Stomach (tissue), 9 donors: ENCODE measurements around the gene RRAS2. TPM values are rescaled to one million over a fixed set of nuclear protein-coding genes. Genes with fewer than 3 reads are reported as not detected.

Experiments used
- DNase-seq, 2 donors: peaks; one replicate each; pipeline versions ENCODE4 v3.0.0 to v3.0.0-alpha.2; 2013 to 2019
- H3K27ac ChIP-seq, 5 donors: fragments of 200-600 bp in 4 of 5; sonication (generic) in 4 of 5; one replicate each; pipeline ENCODE4 v1.5.1; 2013 to 2019; ENCODE audit warnings: mild to moderate bottlenecking in 1 of 5, moderate library complexity in 1 of 5
- H3K27me3 ChIP-seq, 3 donors: fragments of 200-600 bp; sonication (generic); one replicate each; pipeline ENCODE4 v1.5.1; 2017 to 2019; ENCODE audit warnings: mixed run types in 1 of 3
- H3K36me3 ChIP-seq, 4 donors: fragments of 200-600 bp; sonication (generic); 1 replicate in 3 of 4; 2 replicates in 1 of 4; pipeline ENCODE4 v1.5.1; 2016 to 2019
- H3K4me1 ChIP-seq, 4 donors: fragments of 200-600 bp; sonication (generic); one replicate each; pipeline ENCODE4 v1.5.1; 2016 to 2019
- H3K4me3 ChIP-seq, 4 donors: fragments of 200-600 bp; sonication (generic) in 3 of 4; one replicate each; pipeline ENCODE4 v1.5.1; 2016 to 2019; ENCODE audit warnings: mild to moderate bottlenecking in 1 of 4
- H3K9me3 ChIP-seq, 4 donors: fragments of 200-600 bp; sonication (generic); one replicate each; pipeline ENCODE4 v1.5.1; 2016 to 2019
- EP300 ChIP-seq: sonication (generic); formaldehyde crosslinking; IDR thresholded peaks from one replicate; pipeline ENCODE4 v1.6.1; 2017; ENCODE audit warnings: antibody characterized with exemption
- POLR2A ChIP-seq, 4 donors: fragments of 450-650 bp; IDR thresholded peaks; one replicate each; pipeline ENCODE4 v1.6.1; 2016; ENCODE audit warnings: antibody characterized with exemption in 4 of 4, control low read depth in 2 of 4, mild to moderate bottlenecking in 1 of 4, moderate library complexity in 1 of 4
- POLR2AphosphoS5 ChIP-seq, 3 donors: sonication (generic); formaldehyde crosslinking; IDR thresholded peaks; one replicate each; pipeline ENCODE4 v1.6.1; 2016; ENCODE audit warnings: antibody characterized with exemption in 3 of 3
- WGBS, 5 donors: extraction: QIAGEN DNeasy Blood & Tissue Kit in 3 of 5; methylation state at CpG; one replicate each; pipeline versions ENCODE4 v1.1.5 to v1.1.7; 2013 to 2018; 5-methylcytosine and 5-hydroxymethylcytosine counted together
- intact Hi-C: fragments of 100-400 bp; cut with DNase I; formaldehyde crosslinking; loops from one replicate; pipeline ENCODE4 v1.15.1; 2023; ENCODE audit warnings: low total_unique reads
- polyA plus RNA-seq, 3 donors: library from polyadenylated mRNA; stranded (reverse); fragments of 200-250 nt; gene quantifications; one replicate each; pipeline ENCODE4 v1.2.3, GENCODE V29; 2013
- total RNA-seq, 5 donors: library from RNA; depleted of rRNA; stranded (reverse); fragments of >200 nt; gene quantifications; one replicate each; pipeline versions ENCODE4 v1.1.0 to v1.2.3, GENCODE V29; 2014 to 2016
- TF ChIP-seq, protein P1 (sequence below), 7 experiments: fragments of 450-650 bp in 4 of 7; fragments of 200-600 bp in 3 of 7; sonication (generic) in 3 of 7; IDR thresholded peaks; one replicate each; pipeline ENCODE4 v1.5.1; 2016 to 2019; ENCODE audit warnings: antibody characterized with exemption in 7 of 7, control low read depth in 2 of 7, mild to moderate bottlenecking in 1 of 7
- donor health status: healthy with polysubstance abuse.
- donor health status: Bipolar disorder and iron deficiency.
- donor health status: healthy.

The RRAS2 gene
- total and polyA plus RNA-seq, 8 donors, result 1.2 to 65.0 (median 19.3) TPM

DNA sequence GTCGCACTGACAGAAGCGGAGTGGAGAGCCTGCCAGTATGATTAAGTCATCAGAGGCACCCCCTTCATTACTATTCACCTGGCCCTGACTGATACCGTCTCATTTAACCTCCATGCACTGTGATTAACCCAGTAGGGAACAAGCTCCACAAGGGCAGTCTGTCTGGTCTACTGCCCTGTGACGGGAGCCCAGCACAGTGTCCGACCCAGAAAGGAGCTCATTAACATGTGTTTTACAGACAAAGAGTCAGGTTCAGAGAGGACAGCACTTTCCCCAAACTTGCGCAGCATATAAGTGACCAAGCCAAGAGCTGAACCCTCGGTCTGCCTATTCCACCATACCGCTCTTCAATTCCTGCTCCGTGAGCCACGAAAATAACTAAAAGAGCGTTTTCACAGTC lies 129.5 kb downstream of the RRAS2 start:
- peaks cover 0 to 8% (median 2%) of the 10 kb centered on the region in 4 donors for H3K9me3 ChIP-seq
- no peak for TF ChIP-seq POLR2A (IDR thresholded peaks at IDR 0.05)
- TF ChIP-seq, protein P1, sequence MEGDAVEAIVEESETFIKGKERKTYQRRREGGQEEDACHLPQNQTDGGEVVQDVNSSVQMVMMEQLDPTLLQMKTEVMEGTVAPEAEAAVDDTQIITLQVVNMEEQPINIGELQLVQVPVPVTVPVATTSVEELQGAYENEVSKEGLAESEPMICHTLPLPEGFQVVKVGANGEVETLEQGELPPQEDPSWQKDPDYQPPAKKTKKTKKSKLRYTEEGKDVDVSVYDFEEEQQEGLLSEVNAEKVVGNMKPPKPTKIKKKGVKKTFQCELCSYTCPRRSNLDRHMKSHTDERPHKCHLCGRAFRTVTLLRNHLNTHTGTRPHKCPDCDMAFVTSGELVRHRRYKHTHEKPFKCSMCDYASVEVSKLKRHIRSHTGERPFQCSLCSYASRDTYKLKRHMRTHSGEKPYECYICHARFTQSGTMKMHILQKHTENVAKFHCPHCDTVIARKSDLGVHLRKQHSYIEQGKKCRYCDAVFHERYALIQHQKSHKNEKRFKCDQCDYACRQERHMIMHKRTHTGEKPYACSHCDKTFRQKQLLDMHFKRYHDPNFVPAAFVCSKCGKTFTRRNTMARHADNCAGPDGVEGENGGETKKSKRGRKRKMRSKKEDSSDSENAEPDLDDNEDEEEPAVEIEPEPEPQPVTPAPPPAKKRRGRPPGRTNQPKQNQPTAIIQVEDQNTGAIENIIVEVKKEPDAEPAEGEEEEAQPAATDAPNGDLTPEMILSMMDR (IDR thresholded peaks at IDR 0.05), result no peak
- H3K27me3 ChIP-seq, result peaks cover 0 to 5% (median 0%) of the 10 kb centered on the region in 3 donors
- intact Hi-C loops, result no loop called here
- peaks cover 0 to 2% (median under 1%) of the 10 kb centered on the region in 4 donors for H3K4me1 ChIP-seq
- H3K4me3 ChIP-seq, result no peak overlapping the region
- no peak for DNase-seq
- H3K36me3 ChIP-seq, result no peaks in the 10 kb centered on the region
- WGBS, 5 donors, result 62 to 73% (median 67%) methylated on average over 11 of the region's 11 CpGs
- H3K27ac ChIP-seq, result no peak overlapping the region

DNA sequence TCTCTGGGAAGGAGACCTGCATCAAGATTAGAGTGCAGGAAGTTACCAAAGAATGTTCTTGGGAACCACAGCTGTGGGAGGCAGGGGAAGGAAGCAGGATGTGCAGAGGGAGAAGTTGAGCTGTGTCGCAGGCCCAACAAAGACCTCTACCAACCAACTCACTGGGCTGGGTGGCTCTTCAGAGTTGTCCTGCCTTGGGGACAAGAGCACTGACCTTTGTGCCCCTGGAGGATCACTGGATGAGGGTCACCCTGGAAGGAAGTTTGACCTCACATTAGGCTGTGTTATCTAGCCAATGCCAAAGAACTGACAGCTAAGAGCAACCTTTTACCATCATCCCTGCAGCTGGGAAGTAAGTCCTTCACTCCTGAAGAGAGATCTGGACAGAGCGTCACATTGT lies 130.6 kb downstream of the RRAS2 start:
- Histone ChIP-seq H3K4me1 (peaks cover 0 to 12% (median 5%) of the 10 kb centered on the region in 4 donors), H3K27me3 (peaks cover 0 to 5% (median 0%) of the 10 kb centered on the region in 3 donors), H3K36me3 (no peaks in the 10 kb centered on the region), H3K9me3 (peaks cover 0 to 8% (median 2%) of the 10 kb centered on the region in 4 donors), H3K27ac (no peak overlapping the region), H3K4me3 (no peak overlapping the region)
- TF ChIP-seq EP300 (no peak), POLR2A (IDR thresholded peaks at IDR 0.05) (no peak), POLR2AphosphoS5 (IDR thresholded peaks at IDR 0.05) (no peak)
- intact Hi-C loops, result no loop called here
- DNase-seq, result no peak
- 70 to 96% (median 88%) methylated on average over 2 of the region's 2 CpGs for WGBS, 5 donors

Other genes starting within 250 kb of the RRAS2 start
- 100 to 1,000 TPM in 1 of 5 donors, 10 to 100 TPM in 4; 36.8 to 196 (median 69.2) TPM for gene COPB1, start 140.6 kb upstream of the RRAS2 start, total RNA-seq
- 10 to 100 TPM; 40.1 to 48.3 (median 45.3) TPM for gene COPB1, start 140.6 kb upstream of the RRAS2 start, polyA plus RNA-seq
- gene PSMA1, start 161.2 kb upstream of the RRAS2 start, total RNA-seq, result 100 to 1,000 TPM in 1 of 5 donors, 10 to 100 TPM in 4; 26.8 to 191 (median 56.8) TPM
- gene PSMA1, start 161.2 kb upstream of the RRAS2 start, polyA plus RNA-seq, result 100 to 1,000 TPM; 128 to 154 (median 144) TPM